H1 (cell line): ENCODE data around the gene CAMSAP1. TPM values are rescaled to one million over a fixed set of nuclear protein-coding genes. Genes with fewer than 3 reads are reported as not detected.

ENCODE experiments used
- CHD7 ChIP-seq: fragments of 300-600 bp; sonication (generic); IDR thresholded peaks from 2 replicates; pipeline ENCODE4 v1.7.1; 2012; ENCODE audit warnings: low read length, moderate library complexity, mild to moderate bottlenecking, inconsistent platforms; ENCODE audit not compliant: insufficient replicate concordance
- polyA plus RNA-seq, 7 experiments: library from polyadenylated mRNA; depleted of rRNA in 3 of 7; stranded (reverse) in 5 of 7; unstranded in 2 of 7; fragments of >200 nt in 5 of 7; fragments of 200-250 nt in 2 of 7; gene quantifications; 1 replicate in 5 of 7; 2 replicates in 1 of 7; 4 replicates in 1 of 7; pipeline versions ENCODE4 v1.2.1 to v1.2.3, GENCODE V29; 2011 to 2013; ENCODE audit warnings: missing spikeins in 2 of 7, mixed read lengths in 2 of 7
- total RNA-seq: library from RNA; stranded (reverse); fragmentation: NEBNext Ultra II Directional; extraction: Animal tissue kit (Norgen Biotek cat#: 25700); gene quantifications from 2 replicates; pipeline ENCODE4 v1.2.1, GENCODE V29; 2021

Gene CAMSAP1
- total and polyA plus RNA-seq, 2 of the 8 experiments (the other 6 are each of a cell fraction or from before 2014, with no cell fraction given), result 13.4 to 44.0 TPM

GRCh38 chr9:135785013-135785575 lies 122.3 kb downstream of the CAMSAP1 start (continued):
- TF ChIP-seq CHD7, result no peak
- TF ChIP-seq, all 59 proteins: peak for 0
